Endothelial cell of umbilical vein (primary cell): Measurements from ENCODE around the gene NCOA7. TPM values are rescaled to one million over a fixed set of nuclear protein-coding genes. Genes with fewer than 3 reads are reported as not detected.

Experiments
- BruUV-seq: library from RNA; stranded (reverse); fragments of 400-500 nt; replicated peaks from 2 replicates; lab custom pipeline; 2021; lab: Mats Ljungman, UMichigan
- CTCF ChIA-PET: fragments of 300-600, 350-600 bp; sonication (Branson Sonifier 250); formaldehyde crosslinking; loops from one replicate; lab custom pipeline; 2021; ENCODE audit warnings: antibody characterized with exemption, inconsistent platforms; lab: Charles Lee
- POLR2A ChIA-PET: fragments of 300-600, 350-600 bp; sonication (Branson Sonifier 250); formaldehyde crosslinking; loops from one replicate; lab custom pipeline; 2021; ENCODE audit warnings: antibody characterized with exemption, inconsistent platforms; lab: Charles Lee
- DNase-seq: peaks from one replicate; pipeline ENCODE4 v3.0.0-alpha.2; 2011; ENCODE audit warnings: low read depth, low spot score
- FAIRE-seq: peaks from 2 replicates; lab custom pipeline; 2011; peaks lifted over from hg19 to GRCh38; lab: Jason Lieb, UNC
- H2AFZ ChIP-seq: 2 replicates; pipeline ENCODE4 v1.6.0; 2012; ENCODE audit warnings: low read depth, low read length, control low read depth, inconsistent platforms
- H3K27ac ChIP-seq: 2 replicates; pipeline ENCODE4 v1.5.1; 2011; ENCODE audit warnings: low read depth, mild to moderate bottlenecking, control low read depth, low read length, moderate library complexity; ENCODE audit not compliant: insufficient read depth
- H3K27me3 ChIP-seq, 2 experiments: 2 replicates each; pipeline versions ENCODE4 v1.6.0 to v1.6.1; 2011; ENCODE audit warnings: low read length in 2 of 2, mixed read lengths in 1 of 2; ENCODE audit not compliant: control insufficient read depth in 2 of 2, insufficient read depth in 2 of 2
- H3K36me3 ChIP-seq, 2 experiments: 2 replicates in 1 of 2; 3 replicates in 1 of 2; pipeline ENCODE4 v1.5.1; 2011; ENCODE audit warnings: low read length in 2 of 2, mild to moderate bottlenecking in 1 of 2, moderate library complexity in 1 of 2; ENCODE audit not compliant: control insufficient read depth in 2 of 2, insufficient read depth in 2 of 2; ENCODE audit errors: extremely low read depth in 1 of 2
- H3K4me1 ChIP-seq: 3 replicates; pipeline ENCODE4 v1.5.1; 2011; ENCODE audit warnings: mild to moderate bottlenecking, low read length; ENCODE audit not compliant: control insufficient read depth, insufficient read depth; ENCODE audit errors: extremely low read depth
- H3K4me2 ChIP-seq: 2 replicates; pipeline ENCODE4 v1.6.1; 2011; ENCODE audit warnings: low read length, control low read depth, mixed read lengths; ENCODE audit not compliant: insufficient read depth
- H3K4me3 ChIP-seq, 3 experiments: fragments of 200-600 bp in 1 of 3; sonication (generic), shearing (Covaris generic) in 1 of 3; replicated peaks in 1 of 3; 2 replicates each; pipeline ENCODE4 v1.5.1; 2011 to 2016; ENCODE audit warnings: control low read depth in 3 of 3, low read length in 3 of 3, mild to moderate bottlenecking in 2 of 3, inconsistent platforms in 1 of 3, low read depth in 1 of 3, moderate library complexity in 1 of 3; ENCODE audit not compliant: insufficient read depth in 1 of 3
- H3K79me2 ChIP-seq: 2 replicates; pipeline ENCODE4 v1.6.0; 2012; ENCODE audit warnings: low read length, inconsistent platforms; ENCODE audit not compliant: control insufficient read depth, insufficient read depth
- H3K9ac ChIP-seq: replicated peaks from 2 replicates; pipeline ENCODE3; 2011; ENCODE audit warnings: low read length, control low read depth; ENCODE audit not compliant: insufficient read depth; ENCODE audit errors: extremely low read depth
- H3K9me1 ChIP-seq: replicated peaks from 3 replicates; pipeline ENCODE4 v1.6.0; 2011; ENCODE audit warnings: mild to moderate bottlenecking, low read length; ENCODE audit not compliant: control insufficient read depth, insufficient read depth; ENCODE audit errors: extremely low read depth
- H3K9me3 ChIP-seq: replicated peaks from 2 replicates; pipeline ENCODE4 v1.5.1; 2012; ENCODE audit warnings: low read length, inconsistent platforms; ENCODE audit not compliant: control insufficient read depth, insufficient read depth
- H4K20me1 ChIP-seq: replicated peaks from 2 replicates; pipeline ENCODE3; 2011; ENCODE audit warnings: mild to moderate bottlenecking, low read length; ENCODE audit not compliant: control insufficient read depth, insufficient read depth; ENCODE audit errors: extremely low read depth
- CTCF ChIP-seq, 2 donors: IDR thresholded peaks; 1 replicate in 1 of 2; 2 replicates in 1 of 2; pipeline ENCODE4 v1.5.1; 2011; ENCODE audit warnings: low read length in 2 of 2, mild to moderate bottlenecking in 2 of 2, moderate library complexity in 2 of 2, control low read depth in 1 of 2, inconsistent platforms in 1 of 2, low read depth in 1 of 2; ENCODE audit not compliant: insufficient read depth in 1 of 2; ENCODE audit errors: extremely low read depth in 1 of 2
- EZH2 ChIP-seq: IDR thresholded peaks from 2 replicates; pipeline ENCODE4 v1.6.1; 2012; ENCODE audit warnings: borderline replicate concordance, low read depth, mild to moderate bottlenecking, moderate library complexity, low read length, inconsistent platforms; ENCODE audit not compliant: severe bottlenecking
- FOS ChIP-seq: IDR thresholded peaks from 2 replicates; pipeline ENCODE4 v1.6.1; 2011; ENCODE audit warnings: mild to moderate bottlenecking, low read length, moderate library complexity, borderline replicate concordance; ENCODE audit not compliant: insufficient read depth
- GATA2 ChIP-seq: IDR thresholded peaks from 2 replicates; pipeline ENCODE4 v1.7.0; 2011; ENCODE audit warnings: low read depth, mild to moderate bottlenecking, moderate library complexity, mixed read lengths, low read length; ENCODE audit not compliant: insufficient read length, insufficient read depth
- JUN ChIP-seq: IDR thresholded peaks from 2 replicates; pipeline ENCODE4 v1.6.1; 2011; ENCODE audit warnings: borderline replicate concordance, low read depth; ENCODE audit not compliant: insufficient read length, insufficient read depth
- MAX ChIP-seq: IDR thresholded peaks from 2 replicates; pipeline ENCODE4 v1.6.1; 2011; ENCODE audit not compliant: insufficient read depth, insufficient read length
- MYC ChIP-seq: IDR thresholded peaks from one replicate; pipeline ENCODE4 v1.6.1; 2011; ENCODE audit warnings: mild to moderate bottlenecking, low read depth, low read length
- POLR2A ChIP-seq: IDR thresholded peaks from 2 replicates; pipeline ENCODE4 v1.6.1; 2012; ENCODE audit warnings: low read depth, mild to moderate bottlenecking, control low read depth, low read length
- POLR2AphosphoS5 ChIP-seq: IDR thresholded peaks from 2 replicates; pipeline ENCODE4 v1.6.1; 2012; ENCODE audit warnings: low read depth, mild to moderate bottlenecking, control low read depth, low read length, moderate library complexity; ENCODE audit not compliant: insufficient read depth
- dilution Hi-C: fragments of 300-500 bp; cut with MboI; formaldehyde crosslinking; loops from one replicate; pipeline ENCODE4 v1.15.0; 2019; ENCODE audit warnings: low sequenced_read_pairs; ENCODE audit not compliant: extremely low pct_ligation_motif_present
- intact Hi-C: fragments of 100-400 bp; cut with micrococcal nuclease; formaldehyde crosslinking; loops from one replicate; pipeline ENCODE4 v1.10.0; 2022
- polyA plus RNA-seq, 4 experiments: library from polyadenylated mRNA; depleted of rRNA in 3 of 4; stranded (reverse) in 3 of 4; unstranded in 1 of 4; fragments of >200 nt; gene quantifications; 2 replicates each; pipeline versions ENCODE4 v1.2.1 to v1.2.3, GENCODE V29; 2011 to 2012; ENCODE audit warnings: missing spikeins in 1 of 4
- total RNA-seq: library from RNA; stranded (reverse); gene quantifications from 2 replicates; pipeline ENCODE4 v1.2.3, GENCODE V29; 2021

NCOA7 gene
- total and polyA plus RNA-seq, 2 donors (not counting 3 experiments of a cell fraction or from before 2014, with no cell fraction given), result 27.7 to 71.2 TPM

- no peak for DNase-seq
- POLR2A ChIA-PET, result interaction anchor here (0.5 kb wide), 1 partner anchor 187 kb away, joined by 4 read pairs; no protein-coding TSS in a partner anchor
- no peaks in the 10 kb centered on the region for H3K9me1 ChIP-seq
- no peak overlapping the region for H3K4me3 ChIP-seq
- intact Hi-C loops (loop anchor here (10.0 kb wide), 1 partner anchor 390 kb away; no protein-coding TSS in a partner anchor), dilution Hi-C loops (no loop called here)
- H4K20me1 ChIP-seq, result no peaks in the 10 kb centered on the region
- no peaks in the 10 kb centered on the region for H3K27me3 ChIP-seq
- H3K9me3 ChIP-seq, result no peaks in the 10 kb centered on the region
- no TSS peak for BruUV-seq
- H3K4me1 ChIP-seq, result peaks cover 8% of the 10 kb centered on the region
- TF ChIP-seq MYC (no peak), CTCF (IDR thresholded peaks at IDR 0.05; ENCODE audit: extremely low read depth in 1 of 2, insufficient read depth in 1 of 2, low read depth in 1 of 2, low read length in 2 of 2) (no peak), EZH2 (no peak), POLR2A (no peak)
- H3K79me2 ChIP-seq, result no peaks in the 10 kb centered on the region
- H3K36me3 ChIP-seq, result no peaks in the 10 kb centered on the region
- no peak overlapping the region for H3K27ac ChIP-seq
- no peak overlapping the region for H3K4me2 ChIP-seq
- CTCF ChIA-PET, result interaction anchor here (1.0 to 11.1 kb wide), 5 partner anchors 105 to 189 kb away, joined by 3 to 138 read pairs (median 13); partner anchors contain the start of gene HINT3
- H2AFZ ChIP-seq, result no peak overlapping the region
- H3K9ac ChIP-seq, result no peak overlapping the region
- no peak for FAIRE-seq
These were observed 6.4 kb upstream of the NCOA7 start for GRCh38 chr6:125784365-125784764.

GRCh38 chr6:125787791-125788190 is 3.0 kb upstream of the NCOA7 start:
- BruUV-seq, result no TSS peak
- no peak overlapping the region for H3K27ac ChIP-seq

More at GRCh38 chr6:125787791-125788190, 3.0 kb upstream of the NCOA7 start:
- Histone ChIP-seq H3K4me1 (peaks cover 20% of the 10 kb centered on the region), H4K20me1 (no peaks in the 10 kb centered on the region), H3K27me3 (no peaks in the 10 kb centered on the region), H3K4me2 (no peak overlapping the region), H2AFZ (no peak overlapping the region), H3K4me3 (no peak overlapping the region), H3K36me3 (no peaks in the 10 kb centered on the region), H3K9ac (no peak overlapping the region), H3K9me1 (no peaks in the 10 kb centered on the region), H3K9me3 (no peaks in the 10 kb centered on the region), H3K79me2 (peaks cover 18% of the 10 kb centered on the region)
- ChIA-PET POLR2A (no interaction called here), CTCF (interaction anchor here (0.7 to 11.1 kb wide), 18 partner anchors 14 to 199 kb away, joined by 3 to 138 read pairs (median 4); partner anchors contain the start of genes HINT3 and TRMT11)
- dilution Hi-C loops (no loop called here), intact Hi-C loops (loop anchor here (10.0 kb wide), 1 partner anchor 387 kb away; no protein-coding TSS in a partner anchor)
- no peak for FAIRE-seq
- DNase-seq, result peak; percentile 69
- TF ChIP-seq EZH2 (no peak), POLR2A (no peak), FOS (no peak), JUN (no peak), POLR2AphosphoS5 (no peak), MYC (no peak), GATA2 (no peak), CTCF (IDR thresholded peaks at IDR 0.05; ENCODE audit: extremely low read depth in 1 of 2, insufficient read depth in 1 of 2, low read depth in 1 of 2, low read length in 2 of 2) (peak; percentile 19 to 24), MAX (no peak)
